ENCODE data around the gene APPBP2.

GRCh38 chr17:60557805-60558204 is 31.8 kb upstream of the APPBP2 start:
- TF ChIP-seq CTCF (IDR thresholded peaks at IDR 0.05) (no peak), POLR2A (IDR thresholded peaks at IDR 0.05) (no peak)
